IMR-90 (cell line): Measurements from ENCODE around the gene ST6GALNAC2.

Source experiments
- BHLHE40 ChIP-seq: fragments of 150-350 bp; IDR thresholded peaks from 2 replicates; pipeline ENCODE4 v1.6.1; 2016; ENCODE audit warnings: mild to moderate bottlenecking, low read depth, low read length
- CEBPB ChIP-seq: IDR thresholded peaks from 2 replicates; pipeline ENCODE4 v1.6.1; 2012; ENCODE audit warnings: low read depth, low read length, improper control_type of control experiment
- CHD1 ChIP-seq: IDR thresholded peaks from 2 replicates; pipeline ENCODE4 v1.6.1; 2012; ENCODE audit warnings: low read depth, low read length, improper control_type of control experiment
- ELK1 ChIP-seq: fragments of 150-350 bp; IDR thresholded peaks from 2 replicates; pipeline ENCODE4 v1.6.1; 2016; ENCODE audit warnings: low read depth, mild to moderate bottlenecking, low read length, moderate library complexity, borderline replicate concordance
- MAFK ChIP-seq: IDR thresholded peaks from 2 replicates; pipeline ENCODE4 v1.6.1; 2012; ENCODE audit warnings: low read depth, low read length, improper control_type of control experiment
- MAZ ChIP-seq: IDR thresholded peaks from 2 replicates; pipeline ENCODE4 v1.6.1; 2012; ENCODE audit warnings: low read depth, mild to moderate bottlenecking, low read length, improper control_type of control experiment, moderate library complexity, borderline replicate concordance
- MXI1 ChIP-seq: IDR thresholded peaks from 2 replicates; pipeline ENCODE4 v1.6.1; 2012; ENCODE audit warnings: low read depth, mild to moderate bottlenecking, low read length, moderate library complexity, borderline replicate concordance
- POLR2A ChIP-seq: IDR thresholded peaks from 2 replicates; pipeline ENCODE4 v1.6.1; 2012; ENCODE audit warnings: mild to moderate bottlenecking, low read depth, low read length
- RAD21 ChIP-seq: IDR thresholded peaks from 2 replicates; pipeline ENCODE4 v1.6.1; 2012; ENCODE audit warnings: low read length, improper control_type of control experiment
- RCOR1 ChIP-seq: IDR thresholded peaks from 2 replicates; pipeline ENCODE4 v1.6.1; 2012; ENCODE audit warnings: mild to moderate bottlenecking, low read length, improper control_type of control experiment; ENCODE audit not compliant: insufficient replicate concordance
- RFX5 ChIP-seq: IDR thresholded peaks from 2 replicates; pipeline ENCODE4 v1.8.0; 2012; ENCODE audit warnings: low read depth, mild to moderate bottlenecking, low read length, moderate library complexity
- TF ChIP-seq, protein P1 (sequence below): conservative IDR thresholded peaks from 2 replicates; pipeline ENCODE4 v1.5.1; 2012; ENCODE audit warnings: mild to moderate bottlenecking, low read depth, low read length, improper control_type of control experiment
- TF ChIP-seq, protein P2 (sequence below): fragments of 150-350 bp; IDR thresholded peaks from 2 replicates; pipeline ENCODE4 v1.6.1; 2017; ENCODE audit warnings: mild to moderate bottlenecking, antibody characterized with exemption, low read length, low read depth

GRCh38 chr17:76630151-76630550 is 44.5 kb upstream of the ST6GALNAC2 start:
- no peak for TF ChIP-seq BHLHE40
- TF ChIP-seq, protein P1, sequence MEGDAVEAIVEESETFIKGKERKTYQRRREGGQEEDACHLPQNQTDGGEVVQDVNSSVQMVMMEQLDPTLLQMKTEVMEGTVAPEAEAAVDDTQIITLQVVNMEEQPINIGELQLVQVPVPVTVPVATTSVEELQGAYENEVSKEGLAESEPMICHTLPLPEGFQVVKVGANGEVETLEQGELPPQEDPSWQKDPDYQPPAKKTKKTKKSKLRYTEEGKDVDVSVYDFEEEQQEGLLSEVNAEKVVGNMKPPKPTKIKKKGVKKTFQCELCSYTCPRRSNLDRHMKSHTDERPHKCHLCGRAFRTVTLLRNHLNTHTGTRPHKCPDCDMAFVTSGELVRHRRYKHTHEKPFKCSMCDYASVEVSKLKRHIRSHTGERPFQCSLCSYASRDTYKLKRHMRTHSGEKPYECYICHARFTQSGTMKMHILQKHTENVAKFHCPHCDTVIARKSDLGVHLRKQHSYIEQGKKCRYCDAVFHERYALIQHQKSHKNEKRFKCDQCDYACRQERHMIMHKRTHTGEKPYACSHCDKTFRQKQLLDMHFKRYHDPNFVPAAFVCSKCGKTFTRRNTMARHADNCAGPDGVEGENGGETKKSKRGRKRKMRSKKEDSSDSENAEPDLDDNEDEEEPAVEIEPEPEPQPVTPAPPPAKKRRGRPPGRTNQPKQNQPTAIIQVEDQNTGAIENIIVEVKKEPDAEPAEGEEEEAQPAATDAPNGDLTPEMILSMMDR: no peak
- TF ChIP-seq RCOR1: no peak
- no peak for TF ChIP-seq ELK1
- no peak for TF ChIP-seq POLR2A
- no peak for TF ChIP-seq MAZ
- TF ChIP-seq MAFK: no peak
- TF ChIP-seq, protein P2, sequence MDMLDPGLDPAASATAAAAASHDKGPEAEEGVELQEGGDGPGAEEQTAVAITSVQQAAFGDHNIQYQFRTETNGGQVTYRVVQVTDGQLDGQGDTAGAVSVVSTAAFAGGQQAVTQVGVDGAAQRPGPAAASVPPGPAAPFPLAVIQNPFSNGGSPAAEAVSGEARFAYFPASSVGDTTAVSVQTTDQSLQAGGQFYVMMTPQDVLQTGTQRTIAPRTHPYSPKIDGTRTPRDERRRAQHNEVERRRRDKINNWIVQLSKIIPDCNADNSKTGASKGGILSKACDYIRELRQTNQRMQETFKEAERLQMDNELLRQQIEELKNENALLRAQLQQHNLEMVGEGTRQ: no peak
- no peak for TF ChIP-seq CEBPB
- TF ChIP-seq CHD1: no peak
- no peak for TF ChIP-seq RFX5
- TF ChIP-seq RAD21: no peak
- TF ChIP-seq MXI1: no peak
